GM12891 (cell line): Measurements from ENCODE around the gene NGDN.

Experiments used
- POLR2A ChIP-seq: IDR thresholded peaks from 2 replicates; pipeline ENCODE4 v1.6.1; 2011; ENCODE audit warnings: low read depth, low read length, control low read depth
- POLR2AphosphoS5 ChIP-seq: IDR thresholded peaks from 2 replicates; pipeline ENCODE4 v1.6.1; 2011; ENCODE audit warnings: low read depth, low read length, control low read depth
- SPI1 ChIP-seq: IDR thresholded peaks from 2 replicates; pipeline ENCODE4 v1.6.1; 2011; ENCODE audit warnings: low read depth, low read length, control low read depth
- TAF1 ChIP-seq: IDR thresholded peaks from 2 replicates; pipeline ENCODE4 v1.6.1; 2011; ENCODE audit warnings: low read depth, low read length, control low read depth

GRCh38 chr14:23432102-23432925, 37.2 kb upstream of the NGDN start:
- no peak for TF ChIP-seq SPI1
- TF ChIP-seq POLR2AphosphoS5: no peak
- TF ChIP-seq TAF1: no peak
- no peak for TF ChIP-seq POLR2A
